SU-DHL-6 (cell line): ENCODE measurements around the gene NOB1.

Source experiments
- H2AFZ ChIP-seq: fragments of 200-600 bp; sonication (generic); 2 replicates; pipeline ENCODE4 v1.6.1; 2014; ENCODE audit warnings: low read depth, mild to moderate bottlenecking, moderate library complexity, mixed read lengths, antibody characterized with exemption, low read length; ENCODE audit not compliant: severe bottlenecking
- H3F3A ChIP-seq: fragments of 200-600 bp; shearing (Covaris generic); 2 replicates; pipeline ENCODE4 v1.6.0; 2016; ENCODE audit warnings: antibody characterized with exemption, mild to moderate bottlenecking; ENCODE audit not compliant: insufficient read depth
- H3K27ac ChIP-seq: fragments of 200-600 bp; sonication (generic); 2 replicates; pipeline ENCODE4 v1.5.1; 2016; ENCODE audit warnings: low read depth, mild to moderate bottlenecking, low read length, moderate library complexity, mixed read lengths
- H3K27me3 ChIP-seq: fragments of 200-600 bp; sonication (generic), shearing (Covaris generic); 2 replicates; pipeline ENCODE4 v1.6.0; 2014; ENCODE audit warnings: mild to moderate bottlenecking, low read length
- H3K36me3 ChIP-seq: fragments of 200-600 bp; sonication (generic); 2 replicates; pipeline ENCODE4 v1.6.1; 2014; ENCODE audit warnings: mild to moderate bottlenecking, low read length, mixed read lengths
- H3K4me2 ChIP-seq: fragments of 300-600, 200-600 bp; shearing (Covaris generic), sonication (generic); 2 replicates; pipeline ENCODE4 v1.6.0; 2014; ENCODE audit warnings: low read length, low read depth, mild to moderate bottlenecking; ENCODE audit not compliant: poor library complexity, severe bottlenecking
- H3K4me3 ChIP-seq: fragments of 200-600 bp; sonication (generic); 2 replicates; pipeline ENCODE4 v1.5.1; 2014; ENCODE audit warnings: antibody characterized with exemption, low read length, mild to moderate bottlenecking, mixed read lengths; ENCODE audit not compliant: insufficient read depth, poor library complexity, severe bottlenecking
- H3K79me2 ChIP-seq: fragments of 200-600 bp; sonication (generic); 2 replicates; pipeline ENCODE4 v1.6.1; 2014; ENCODE audit warnings: mild to moderate bottlenecking, low read length, moderate library complexity; ENCODE audit not compliant: insufficient read depth
- H3K9ac ChIP-seq: fragments of 200-600 bp; sonication (generic); 2 replicates; pipeline ENCODE4 v1.7.0; 2014; ENCODE audit warnings: mild to moderate bottlenecking, low read length
- H3K9me2 ChIP-seq: fragments of 200-600 bp; sonication (generic); replicated peaks from 2 replicates; pipeline ENCODE4 v1.6.1; 2014; ENCODE audit warnings: low read length; ENCODE audit not compliant: insufficient read depth
- H3K9me3 ChIP-seq: fragments of 200-600 bp; sonication (generic); 2 replicates; pipeline ENCODE4 v1.6.1; 2014; ENCODE audit warnings: low read length, mixed read lengths; ENCODE audit not compliant: insufficient read depth
- H4K20me1 ChIP-seq: fragments of 200-600 bp; sonication (generic); 2 replicates; pipeline ENCODE4 v1.6.1; 2014; ENCODE audit warnings: low read depth, mild to moderate bottlenecking, antibody characterized with exemption, low read length, moderate library complexity, mixed read lengths
- EZH2phosphoT487 ChIP-seq: fragments of 200-600 bp; sonication (generic), shearing (Covaris generic); conservative IDR thresholded peaks from 2 replicates; pipeline ENCODE4 v1.6.1; 2018; ENCODE audit warnings: mild to moderate bottlenecking, antibody characterized with exemption, low read length, moderate library complexity, mixed read lengths
- TF ChIP-seq, protein P1 (sequence below): fragments of 200-600 bp; sonication (generic); IDR thresholded peaks from one replicate; pipeline ENCODE4 v1.5.1; 2017; ENCODE audit warnings: antibody characterized with exemption, mild to moderate bottlenecking, low read length, moderate library complexity; ENCODE audit not compliant: insufficient read depth, poor library complexity, severe bottlenecking

NOB1 gene

DNA sequence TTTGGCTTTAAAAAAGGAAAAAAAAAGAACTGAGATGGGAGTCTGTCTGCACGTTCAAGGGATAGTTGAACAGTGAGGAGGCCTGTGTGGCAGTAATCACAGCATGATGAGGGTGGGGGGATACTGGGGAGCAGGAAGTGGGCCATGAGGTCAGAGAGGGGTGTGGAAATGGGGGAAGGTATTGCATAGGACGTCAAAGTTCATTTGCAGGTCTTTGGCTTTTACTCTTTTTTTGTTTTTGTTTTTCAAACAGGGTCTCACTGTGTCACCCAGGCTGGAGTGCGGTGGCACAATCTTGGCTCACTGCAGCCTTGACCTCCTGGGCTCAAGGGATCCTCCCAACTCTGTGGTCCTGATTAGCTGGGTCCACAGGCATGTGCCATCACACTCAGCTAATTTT lies 26.4 kb upstream of the NOB1 start:
- Histone ChIP-seq H3K9me2 (no peaks in the 10 kb centered on the region), H3K4me2 (no peak overlapping the region), H3K27me3 (no peaks in the 10 kb centered on the region), H3K27ac (no peak overlapping the region), H2AFZ (no peak overlapping the region), H3K4me3 (no peak overlapping the region), H3K9ac (no peak overlapping the region), H3K79me2 (peaks cover 21% of the 10 kb centered on the region), H3K36me3 (no peaks in the 10 kb centered on the region), H3F3A (no peaks in the 10 kb centered on the region), H3K9me3 (no peaks in the 10 kb centered on the region), H4K20me1 (no peaks in the 10 kb centered on the region)
- TF ChIP-seq, protein P1, sequence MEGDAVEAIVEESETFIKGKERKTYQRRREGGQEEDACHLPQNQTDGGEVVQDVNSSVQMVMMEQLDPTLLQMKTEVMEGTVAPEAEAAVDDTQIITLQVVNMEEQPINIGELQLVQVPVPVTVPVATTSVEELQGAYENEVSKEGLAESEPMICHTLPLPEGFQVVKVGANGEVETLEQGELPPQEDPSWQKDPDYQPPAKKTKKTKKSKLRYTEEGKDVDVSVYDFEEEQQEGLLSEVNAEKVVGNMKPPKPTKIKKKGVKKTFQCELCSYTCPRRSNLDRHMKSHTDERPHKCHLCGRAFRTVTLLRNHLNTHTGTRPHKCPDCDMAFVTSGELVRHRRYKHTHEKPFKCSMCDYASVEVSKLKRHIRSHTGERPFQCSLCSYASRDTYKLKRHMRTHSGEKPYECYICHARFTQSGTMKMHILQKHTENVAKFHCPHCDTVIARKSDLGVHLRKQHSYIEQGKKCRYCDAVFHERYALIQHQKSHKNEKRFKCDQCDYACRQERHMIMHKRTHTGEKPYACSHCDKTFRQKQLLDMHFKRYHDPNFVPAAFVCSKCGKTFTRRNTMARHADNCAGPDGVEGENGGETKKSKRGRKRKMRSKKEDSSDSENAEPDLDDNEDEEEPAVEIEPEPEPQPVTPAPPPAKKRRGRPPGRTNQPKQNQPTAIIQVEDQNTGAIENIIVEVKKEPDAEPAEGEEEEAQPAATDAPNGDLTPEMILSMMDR: no peak
- TF ChIP-seq EZH2phosphoT487: no peak

DNA sequence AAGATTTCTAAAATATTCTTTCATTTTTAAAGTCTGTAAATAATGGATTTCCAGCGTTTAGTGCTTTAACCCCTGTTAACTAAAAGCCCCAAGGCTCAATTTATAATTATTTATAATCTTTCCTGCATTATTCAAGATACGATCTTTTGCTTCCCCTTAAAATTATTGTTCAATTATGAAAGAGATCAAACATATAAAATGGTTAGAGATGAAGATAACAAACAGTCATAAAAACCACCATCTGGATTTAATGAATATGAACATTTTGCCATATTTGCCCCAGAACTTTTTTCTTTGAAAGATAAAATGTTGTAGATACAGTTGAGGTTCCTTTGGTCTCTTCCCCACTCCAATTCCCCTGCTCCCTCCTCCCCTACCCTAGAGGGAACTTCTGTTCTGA lies 25.0 kb upstream of the NOB1 start:
- Histone ChIP-seq H3K9ac (no peak overlapping the region), H3F3A (no peaks in the 10 kb centered on the region), H3K9me3 (no peaks in the 10 kb centered on the region), H3K4me3 (no peak overlapping the region), H2AFZ (no peak overlapping the region), H3K27ac (no peak overlapping the region), H3K27me3 (no peaks in the 10 kb centered on the region), H4K20me1 (no peaks in the 10 kb centered on the region), H3K36me3 (no peaks in the 10 kb centered on the region), H3K4me2 (no peak overlapping the region), H3K9me2 (no peaks in the 10 kb centered on the region), H3K79me2 (peaks cover 34% of the 10 kb centered on the region)
- no peak for TF ChIP-seq EZH2phosphoT487
- TF ChIP-seq, protein P1: no peak

DNA sequence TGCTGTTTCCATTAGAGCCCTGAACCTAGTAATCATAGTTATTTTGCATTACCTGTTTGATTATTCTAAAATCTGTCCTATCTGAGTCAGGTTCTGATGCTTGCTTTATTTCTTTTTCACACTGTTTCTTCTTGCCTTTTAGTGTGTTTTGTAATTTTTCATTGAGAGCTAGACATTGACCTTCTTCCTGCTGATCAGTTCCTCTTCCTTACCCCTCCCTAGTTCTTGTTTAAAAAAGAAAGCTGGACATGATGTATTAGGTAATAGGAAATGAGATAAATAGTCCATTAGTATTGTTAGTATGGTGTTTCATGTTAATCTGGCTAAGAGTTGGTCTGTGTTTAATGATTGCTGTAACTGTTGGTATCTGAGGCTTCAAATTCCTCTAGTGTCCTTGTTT lies 20.8 kb upstream of the NOB1 start:
- Histone ChIP-seq H3K9ac (no peak overlapping the region), H3K79me2 (peaks cover 75% of the 10 kb centered on the region), H3K9me2 (no peaks in the 10 kb centered on the region), H3K36me3 (no peaks in the 10 kb centered on the region), H4K20me1 (no peaks in the 10 kb centered on the region), H3K27me3 (no peaks in the 10 kb centered on the region), H3F3A (no peaks in the 10 kb centered on the region), H2AFZ (no peak overlapping the region), H3K4me2 (no peak overlapping the region), H3K9me3 (no peaks in the 10 kb centered on the region), H3K4me3 (no peak overlapping the region), H3K27ac (no peak overlapping the region)
- TF ChIP-seq EZH2phosphoT487: no peak
- TF ChIP-seq, protein P1: no peak
